IPS-18c (cell line): ENCODE results near the gene VOPP1.

Experiments
- H3K4me3 ChIP-seq: 2 replicates; pipeline ENCODE4 v1.7.0; 2013; ENCODE audit warnings: low read depth, mild to moderate bottlenecking, low read length, moderate library complexity; ENCODE audit not compliant: insufficient read depth
- H3K9me3 ChIP-seq: one replicate; pipeline ENCODE4 v1.6.1; 2013; ENCODE audit warnings: mild to moderate bottlenecking, low read length, moderate library complexity; ENCODE audit not compliant: control insufficient read depth, insufficient read depth

Gene VOPP1

GRCh38 chr7:55565681-55566080, 6.6 kb downstream of the VOPP1 start:
- no peaks in the 10 kb centered on the region for H3K9me3 ChIP-seq
- H3K4me3 ChIP-seq, result no peak overlapping the region

- no peak overlapping the region for H3K4me3 ChIP-seq
These were observed 8.5 kb downstream of the VOPP1 start for GRCh38 chr7:55563596-55564325.

GRCh38 chr7:55561690-55562089, 10.6 kb downstream of the VOPP1 start:
- Histone ChIP-seq H3K4me3 (no peak overlapping the region), H3K9me3 (no peaks in the 10 kb centered on the region)

More at GRCh38 chr7:55563596-55564325, 8.5 kb downstream of the VOPP1 start:
- no peaks in the 10 kb centered on the region for H3K9me3 ChIP-seq

GRCh38 chr7:55558962-55559920, 13.1 kb downstream of the VOPP1 start:
- H3K4me3 ChIP-seq, result no peak overlapping the region
- no peaks in the 10 kb centered on the region for H3K9me3 ChIP-seq

- Histone ChIP-seq H3K4me3 (no peak overlapping the region), H3K9me3 (no peaks in the 10 kb centered on the region)
These were observed 14.6 kb downstream of the VOPP1 start for GRCh38 chr7:55557666-55558188.

- Histone ChIP-seq H3K4me3 (no peak overlapping the region), H3K9me3 (no peaks in the 10 kb centered on the region)
These were observed 15.8 kb downstream of the VOPP1 start for GRCh38 chr7:55556492-55556891.

GRCh38 chr7:55556031-55556430, 16.3 kb downstream of the VOPP1 start:
- H3K4me3 ChIP-seq, result peak overlapping the region; percentile 9; the same call in 1 of the 2 replicates
- no peaks in the 10 kb centered on the region for H3K9me3 ChIP-seq

GRCh38 chr7:55555160-55555559, 17.1 kb downstream of the VOPP1 start:
- Histone ChIP-seq H3K9me3 (no peaks in the 10 kb centered on the region), H3K4me3 (no peak overlapping the region)

- Histone ChIP-seq H3K4me3 (no peak overlapping the region), H3K9me3 (no peaks in the 10 kb centered on the region)
These were observed 18.3 kb downstream of the VOPP1 start for GRCh38 chr7:55554038-55554437.

- Histone ChIP-seq H3K9me3 (no peaks in the 10 kb centered on the region), H3K4me3 (no peak overlapping the region)
These were observed 19.3 kb downstream of the VOPP1 start for GRCh38 chr7:55553024-55553345.

GRCh38 chr7:55552320-55553023, 19.8 kb downstream of the VOPP1 start:
- Histone ChIP-seq H3K4me3 (no peak overlapping the region), H3K9me3 (no peaks in the 10 kb centered on the region)

GRCh38 chr7:55550841-55551537, 21.3 kb downstream of the VOPP1 start:
- H3K4me3 ChIP-seq, result no peak overlapping the region
- no peaks in the 10 kb centered on the region for H3K9me3 ChIP-seq

GRCh38 chr7:55550010-55550663, 22.2 kb downstream of the VOPP1 start:
- Histone ChIP-seq H3K4me3 (no peak overlapping the region), H3K9me3 (no peaks in the 10 kb centered on the region)

- Histone ChIP-seq H3K4me3 (no peak overlapping the region), H3K9me3 (no peaks in the 10 kb centered on the region)
These were observed 22.8 kb downstream of the VOPP1 start for GRCh38 chr7:55549457-55549856.

GRCh38 chr7:55548295-55548731, 24.0 kb downstream of the VOPP1 start:
- H3K4me3 ChIP-seq, result no peak overlapping the region

GRCh38 chr7:55546814-55547213, 25.5 kb downstream of the VOPP1 start:
- no peak overlapping the region for H3K4me3 ChIP-seq
- H3K9me3 ChIP-seq, result no peaks in the 10 kb centered on the region

More at GRCh38 chr7:55548295-55548731, 24.0 kb downstream of the VOPP1 start:
- no peaks in the 10 kb centered on the region for H3K9me3 ChIP-seq
